ENCODE measurements around the gene IL1RL1.
"Not testable (repeated sequence)": the region's sequence is repeated elsewhere in the genome, so short reads cannot be mapped to it uniquely, and the experiment has no call there.

IL1RL1 gene

DNA sequence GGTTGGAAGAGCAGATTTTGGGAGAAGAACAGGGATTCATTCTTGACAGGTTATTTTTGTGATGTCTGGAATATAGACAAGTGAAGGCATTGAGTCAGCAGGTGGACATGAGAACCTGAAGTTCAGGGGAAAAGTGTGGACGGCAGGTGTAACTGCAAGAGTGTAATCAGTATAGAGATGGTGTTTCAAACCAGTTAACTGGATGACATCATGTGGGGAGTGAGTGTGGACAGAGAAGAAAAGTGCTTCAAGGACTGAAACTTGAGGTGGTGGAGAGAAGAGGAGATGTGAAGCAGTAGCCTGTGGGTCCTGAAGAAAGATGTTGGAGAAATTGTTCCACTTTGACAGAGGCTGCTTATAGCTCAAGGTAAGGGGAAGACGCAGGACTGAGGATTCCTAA is 7.1 kb downstream of the IL1RL1 start:
- Histone ChIP-seq H3K4me3 (ENCODE audit: low read depth, low read length) (no peak overlapping the region), H3K4me1 (ENCODE audit: control insufficient read depth, insufficient read depth, low read length) (no peaks in the 10 kb centered on the region), H3K36me3 (ENCODE audit: control insufficient read depth in 2 of 2, insufficient read depth in 1 of 2, low read length in 2 of 2) (no peaks in the 10 kb centered on the region), H3K9me3 (ENCODE audit: control insufficient read depth, insufficient read depth, low read depth, low read length) (no peaks in the 10 kb centered on the region), H3K27ac (ENCODE audit: extremely low read depth, low read depth, low read length) (no peak overlapping the region)
- POLR2A ChIA-PET = no interaction called here
- CTCF ChIA-PET = interaction anchor here (1.5 kb wide), 1 partner anchor 17 kb away, joined by 7 read pairs; no protein-coding TSS in a partner anchor
- TF ChIP-seq ZNF76 (tag by site-specific recombination; IDR thresholded peaks at IDR 0.05; ENCODE audit: borderline replicate concordance, low read depth) = no peak
- 0 out of 2 replicates have a peak, but pooled peaks have one; percentile 32 for TF ChIP-seq ATF2 (tag by site-specific recombination; IDR thresholded peaks at IDR 0.05; ENCODE audit: low read depth)

- Histone ChIP-seq H3K9me3 (ENCODE audit: control insufficient read depth, insufficient read depth, low read depth, low read length) (no peaks in the 10 kb centered on the region), H3K27ac (ENCODE audit: extremely low read depth, low read depth, low read length) (no peak overlapping the region), H3K4me1 (ENCODE audit: control insufficient read depth, insufficient read depth, low read length) (no peaks in the 10 kb centered on the region), H3K36me3 (ENCODE audit: control insufficient read depth in 2 of 2, insufficient read depth in 1 of 2, low read length in 2 of 2) (no peaks in the 10 kb centered on the region), H3K4me3 (ENCODE audit: low read depth, low read length) (no peak overlapping the region)
- TF ChIP-seq GLIS2 (tag by site-specific recombination; IDR thresholded peaks at IDR 0.05) (no peak), ZIC2 (tag by site-specific recombination; IDR thresholded peaks at IDR 0.05) (no peak), ZNF311 (tag by site-specific recombination; IDR thresholded peaks at IDR 0.05; ENCODE audit: borderline replicate concordance) (no peak), ZNF114 (tag by site-specific recombination; IDR thresholded peaks at IDR 0.05) (no peak), ZNF747 (tag by site-specific recombination; IDR thresholded peaks at IDR 0.05) (no peak), ZNF394 (tag by site-specific recombination; IDR thresholded peaks at IDR 0.05; ENCODE audit: borderline replicate concordance) (no peak), ZNF37A (tag by site-specific recombination; IDR thresholded peaks at IDR 0.05) (no peak)
- TF ChIP-seq, protein P1, sequence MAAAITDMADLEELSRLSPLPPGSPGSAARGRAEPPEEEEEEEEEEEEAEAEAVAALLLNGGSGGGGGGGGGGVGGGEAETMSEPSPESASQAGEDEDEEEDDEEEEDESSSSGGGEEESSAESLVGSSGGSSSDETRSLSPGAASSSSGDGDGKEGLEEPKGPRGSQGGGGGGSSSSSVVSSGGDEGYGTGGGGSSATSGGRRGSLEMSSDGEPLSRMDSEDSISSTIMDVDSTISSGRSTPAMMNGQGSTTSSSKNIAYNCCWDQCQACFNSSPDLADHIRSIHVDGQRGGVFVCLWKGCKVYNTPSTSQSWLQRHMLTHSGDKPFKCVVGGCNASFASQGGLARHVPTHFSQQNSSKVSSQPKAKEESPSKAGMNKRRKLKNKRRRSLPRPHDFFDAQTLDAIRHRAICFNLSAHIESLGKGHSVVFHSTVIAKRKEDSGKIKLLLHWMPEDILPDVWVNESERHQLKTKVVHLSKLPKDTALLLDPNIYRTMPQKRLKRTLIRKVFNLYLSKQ (tag by site-specific recombination; IDR thresholded peaks at IDR 0.05; ENCODE audit: borderline replicate concordance) = no peak
- POLR2A ChIA-PET = no interaction called here
- CTCF ChIA-PET = no interaction called here
These were observed 10.8 kb downstream of the IL1RL1 start for GRCh38 chr2:102321941-102322719.

DNA sequence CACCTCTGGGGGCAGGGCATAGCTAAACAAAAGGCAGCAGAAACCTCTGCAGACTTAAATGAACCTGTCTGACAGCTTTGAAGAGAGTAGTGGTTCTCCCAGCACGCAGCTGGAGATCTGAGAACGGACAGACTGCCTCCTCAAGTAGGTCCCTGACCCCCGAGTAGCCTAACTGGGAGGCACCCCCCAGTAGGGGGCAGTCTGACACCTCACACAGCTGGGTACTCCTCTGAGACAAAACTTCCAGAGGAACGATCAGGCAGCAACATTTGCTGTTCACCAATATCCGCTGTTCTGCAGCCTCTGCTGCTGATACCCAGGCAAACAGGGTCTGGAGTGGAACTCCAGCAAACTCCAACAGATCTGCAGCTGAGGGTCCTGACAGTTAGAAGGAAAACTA is 13.6 kb downstream of the IL1RL1 start:
- H3K36me3 ChIP-seq (ENCODE audit: control insufficient read depth in 2 of 2, insufficient read depth in 1 of 2, low read length in 2 of 2); POLR2A ChIA-PET; H3K4me1 ChIP-seq (ENCODE audit: control insufficient read depth, insufficient read depth, low read length); H3K9me3 ChIP-seq (ENCODE audit: control insufficient read depth, insufficient read depth, low read depth, low read length); H3K27ac ChIP-seq (ENCODE audit: extremely low read depth, low read depth, low read length); H3K4me3 ChIP-seq (ENCODE audit: low read depth, low read length): not testable (repeated sequence)
- CTCF ChIA-PET = interaction anchor here (0.7 kb wide), 2 partner anchors 13 to 89 kb away, joined by 3 to 4 read pairs; no protein-coding TSS in a partner anchor

DNA sequence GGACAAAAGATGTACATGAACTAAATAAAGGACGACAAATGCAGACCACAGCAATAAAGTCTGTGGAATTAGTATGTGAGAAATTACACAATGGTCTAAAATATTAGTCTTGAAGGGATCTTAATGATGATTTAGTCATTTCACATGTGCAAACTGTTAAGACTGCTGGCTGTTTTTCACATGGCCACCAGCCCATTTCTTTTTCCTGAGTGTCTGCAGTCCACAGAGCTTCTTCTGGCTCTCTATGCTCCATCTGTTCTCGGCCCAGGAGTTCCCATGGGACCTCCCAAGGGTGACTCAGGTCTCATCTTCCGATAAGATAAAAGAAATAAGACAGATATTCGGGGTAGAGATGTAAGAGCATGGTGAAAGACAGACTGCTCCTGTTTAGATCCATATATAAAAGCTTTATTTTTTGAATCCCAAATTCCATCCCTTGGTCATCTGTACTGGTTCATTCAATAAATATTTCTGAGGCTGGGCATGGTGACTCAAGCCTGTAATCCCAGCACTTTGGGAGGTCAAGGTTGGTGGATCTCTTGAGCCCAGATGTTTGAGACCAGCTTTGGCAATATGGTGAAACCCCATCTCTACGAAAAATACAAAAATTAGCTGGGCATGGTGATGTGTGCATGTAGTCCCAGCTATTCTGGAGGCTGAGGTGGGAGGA is 20.1 kb downstream of the IL1RL1 start:
- H3K4me3 ChIP-seq (ENCODE audit: low read depth, low read length) = no peak overlapping the region
- TF ChIP-seq, protein P2, sequence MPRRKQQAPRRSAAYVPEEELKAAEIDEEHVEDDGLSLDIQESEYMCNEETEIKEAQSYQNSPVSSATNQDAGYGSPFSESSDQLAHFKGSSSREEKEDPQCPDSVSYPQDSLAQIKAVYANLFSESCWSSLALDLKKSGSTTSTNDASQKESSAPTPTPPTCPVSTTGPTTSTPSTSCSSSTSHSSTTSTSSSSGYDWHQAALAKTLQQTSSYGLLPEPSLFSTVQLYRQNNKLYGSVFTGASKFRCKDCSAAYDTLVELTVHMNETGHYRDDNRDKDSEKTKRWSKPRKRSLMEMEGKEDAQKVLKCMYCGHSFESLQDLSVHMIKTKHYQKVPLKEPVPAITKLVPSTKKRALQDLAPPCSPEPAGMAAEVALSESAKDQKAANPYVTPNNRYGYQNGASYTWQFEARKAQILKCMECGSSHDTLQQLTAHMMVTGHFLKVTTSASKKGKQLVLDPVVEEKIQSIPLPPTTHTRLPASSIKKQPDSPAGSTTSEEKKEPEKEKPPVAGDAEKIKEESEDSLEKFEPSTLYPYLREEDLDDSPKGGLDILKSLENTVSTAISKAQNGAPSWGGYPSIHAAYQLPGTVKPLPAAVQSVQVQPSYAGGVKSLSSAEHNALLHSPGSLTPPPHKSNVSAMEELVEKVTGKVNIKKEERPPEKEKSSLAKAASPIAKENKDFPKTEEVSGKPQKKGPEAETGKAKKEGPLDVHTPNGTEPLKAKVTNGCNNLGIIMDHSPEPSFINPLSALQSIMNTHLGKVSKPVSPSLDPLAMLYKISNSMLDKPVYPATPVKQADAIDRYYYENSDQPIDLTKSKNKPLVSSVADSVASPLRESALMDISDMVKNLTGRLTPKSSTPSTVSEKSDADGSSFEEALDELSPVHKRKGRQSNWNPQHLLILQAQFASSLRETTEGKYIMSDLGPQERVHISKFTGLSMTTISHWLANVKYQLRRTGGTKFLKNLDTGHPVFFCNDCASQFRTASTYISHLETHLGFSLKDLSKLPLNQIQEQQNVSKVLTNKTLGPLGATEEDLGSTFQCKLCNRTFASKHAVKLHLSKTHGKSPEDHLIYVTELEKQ (tag by site-specific recombination; IDR thresholded peaks at IDR 0.05; ENCODE audit: borderline replicate concordance) = no peak
- TF ChIP-seq SCRT2 (tag by site-specific recombination; IDR thresholded peaks at IDR 0.05) (no peak), ZNF677 (tag by site-specific recombination; IDR thresholded peaks at IDR 0.05) (no peak), ZNF391 (tag by site-specific recombination; IDR thresholded peaks at IDR 0.05; ENCODE audit: borderline replicate concordance, low read depth) (no peak), ZNF707 (tag by site-specific recombination; IDR thresholded peaks at IDR 0.05) (no peak), ZNF558 (tag by site-specific recombination; IDR thresholded peaks at IDR 0.05) (no peak), ZIC2 (tag by site-specific recombination; IDR thresholded peaks at IDR 0.05) (no peak), KLF8 (tag by site-specific recombination; IDR thresholded peaks at IDR 0.05) (no peak), ZNF223 (tag by site-specific recombination; IDR thresholded peaks at IDR 0.05) (no peak)
- H3K4me1 ChIP-seq (ENCODE audit: control insufficient read depth, insufficient read depth, low read length) = no peaks in the 10 kb centered on the region
- H3K36me3 ChIP-seq (ENCODE audit: control insufficient read depth in 2 of 2, insufficient read depth in 1 of 2, low read length in 2 of 2) = no peaks in the 10 kb centered on the region
- POLR2A ChIA-PET = no interaction called here
- CTCF ChIA-PET = no interaction called here
- no peak overlapping the region for H3K27ac ChIP-seq (ENCODE audit: extremely low read depth, low read depth, low read length)
- no peaks in the 10 kb centered on the region for H3K9me3 ChIP-seq (ENCODE audit: control insufficient read depth, insufficient read depth, low read depth, low read length)
